ENCODE data around the gene EVA1B. TPM values are rescaled to one million over a fixed set of nuclear protein-coding genes. Genes with fewer than 3 reads are reported as not detected.
A peak's percentile ranks its signal among the peaks of the same experiment; 100 is the strongest.

Gene EVA1B
- total and polyA plus RNA-seq, 2 of the 13 experiments (the other 11 are each of a cell fraction or from before 2014, with no cell fraction given), result 3.9 to 6.6 TPM

GRCh38 chr1:36323636-36324352, at the start of gene EVA1B (continued):
- TF ChIP-seq ZNF609 (CRISPR knock-in tag; IDR thresholded peaks at IDR 0.05; ENCODE audit: borderline replicate concordance) (peak; percentile 33; the same call in 1 of the 2 replicates), UBTF (CRISPR knock-in tag; IDR thresholded peaks at IDR 0.05) (peak; percentile 83), FIP1L1 (IDR thresholded peaks at IDR 0.05; ENCODE audit: borderline replicate concordance, insufficient read depth, low read depth, low read length) (no peak), ZNF512B (CRISPR knock-in tag; IDR thresholded peaks at IDR 0.05; ENCODE audit: borderline replicate concordance) (no peak), KDM4B (CRISPR knock-in tag; IDR thresholded peaks at IDR 0.05) (peak; percentile 54; the same call in 1 of the 2 replicates), ZNF766 (CRISPR knock-in tag; IDR thresholded peaks at IDR 0.05; ENCODE audit: borderline replicate concordance) (peak; percentile 72; the same call in 1 of the 2 replicates), U2AF2 (IDR thresholded peaks at IDR 0.05; ENCODE audit: low read depth, low read length) (no peak), RNF2 (conservative IDR thresholded peaks at IDR 0.05; ENCODE audit: low read depth) (no peak), ZFP90 (CRISPR knock-in tag; IDR thresholded peaks at IDR 0.05; ENCODE audit: borderline replicate concordance) (no peak), ATF2 (CRISPR knock-in tag; IDR thresholded peaks at IDR 0.05) (no peak), ZNF230 (CRISPR knock-in tag; IDR thresholded peaks at IDR 0.05) (no peak), HNF4A (CRISPR knock-in tag; IDR thresholded peaks at IDR 0.05) (peak; percentile 52), TGIF2 (CRISPR knock-in tag; IDR thresholded peaks at IDR 0.05) (peak; percentile 50; the same call in 1 of the 2 replicates), MEIS1 (CRISPR knock-in tag; IDR thresholded peaks at IDR 0.05; ENCODE audit: borderline replicate concordance) (peak; percentile 82; the same call in 1 of the 2 replicates), ARNT2 (CRISPR knock-in tag; IDR thresholded peaks at IDR 0.05; ENCODE audit: low read depth) (peak; percentile 57; the same call in 1 of the 2 replicates), KMT2A (CRISPR knock-in tag; IDR thresholded peaks at IDR 0.05) (no peak)
